Right cardiac atrium (tissue), 5 donors: ENCODE data around the gene ZNF546. TPM values are rescaled to one million over a fixed set of nuclear protein-coding genes. Genes with fewer than 3 reads are reported as not detected.
A peak's percentile ranks its signal among the peaks of the same experiment; 100 is the strongest.

ENCODE experiments used
- ATAC-seq, 2 donors: fragments of 200-7000 bp; cut with Tn5 transposase; one replicate each; pipeline versions ENCODE4 v1.8.0 to v1.9.1; 2020; ENCODE audit warnings: moderate library complexity in 2 of 2, mild to moderate bottlenecking in 1 of 2
- DNase-seq, 3 donors: peaks; one replicate each; pipeline ENCODE4 v3.0.0-alpha.2; 2020
- H3K27ac ChIP-seq: one replicate; pipeline ENCODE4 v1.5.1; 2013; ENCODE audit warnings: mild to moderate bottlenecking, low read length, control low read depth, moderate library complexity
- H3K27me3 ChIP-seq: one replicate; pipeline ENCODE4 v1.6.1; 2013; ENCODE audit not compliant: control insufficient read depth, insufficient read depth
- H3K4me1 ChIP-seq: one replicate; pipeline ENCODE4 v1.6.1; 2013; ENCODE audit warnings: low read length; ENCODE audit not compliant: control insufficient read depth, insufficient read depth
- H3K4me3 ChIP-seq: one replicate; pipeline ENCODE4 v1.5.1; 2013; ENCODE audit warnings: low read length, control low read depth
- H3K9me3 ChIP-seq: one replicate; pipeline ENCODE4 v1.6.1; 2013; ENCODE audit warnings: low read length; ENCODE audit not compliant: control insufficient read depth
- WGBS: extraction: QIAGEN DNeasy Blood & Tissue Kit; methylation state at CpG from one replicate; pipeline ENCODE4 v1.1.7; 2013; 5-methylcytosine and 5-hydroxymethylcytosine counted together
- intact Hi-C, 4 donors: fragments of 100-400 bp; cut with DNase I; formaldehyde crosslinking; loops; one replicate each; pipeline versions ENCODE4 v1.11.0 to v1.14.0; 2022 to 2023
- polyA plus RNA-seq: library from polyadenylated mRNA; stranded (reverse); fragments of 200-250 nt; gene quantifications from one replicate; pipeline ENCODE4 v1.2.3, GENCODE V29; 2013
- total RNA-seq, 4 donors: library from RNA; stranded (reverse); fragmentation: NEBNext Ultra II Directional; extraction: Animal tissue kit (Norgen Biotek cat#: 25700); gene quantifications; one replicate each; pipeline ENCODE4 v1.2.1, GENCODE V29; 2021
- donor health status: healthy with polysubstance abuse.
- donor health status: DM: no; HTN: yes; CAD: no.
- donor health status: DM: no; HTN: no; CAD: no.
- donor health status: DM: no; HTN: yes; CAD: no; lungs with severe emphysema.
- donor health status: DM: yes; HTN: yes; CAD: no.

ZNF546 gene
- total and polyA plus RNA-seq, 5 donors = 4.4 to 10.8 (median 8.9) TPM

- peaks cover 2% of the 10 kb centered on the region for H3K9me3 ChIP-seq
- no peak overlapping the region for H3K27ac ChIP-seq
- no peaks in the 10 kb centered on the region for H3K27me3 ChIP-seq
- intact Hi-C loops = no loop called here
- DNase-seq (no peak), ATAC-seq (no peak)
- no peak overlapping the region for H3K4me3 ChIP-seq
- no peaks in the 10 kb centered on the region for H3K4me1 ChIP-seq
These were observed 10.2 kb upstream of the ZNF546 start for GRCh38 chr19:39986643-39987042.

- Histone ChIP-seq H3K4me1 (no peaks in the 10 kb centered on the region), H3K27me3 (no peaks in the 10 kb centered on the region), H3K4me3 (no peak overlapping the region), H3K9me3 (peaks cover 2% of the 10 kb centered on the region), H3K27ac (no peak overlapping the region)
- intact Hi-C loops = no loop called here
- ATAC-seq = no peak
- DNase-seq = no peak
These were observed 9.7 kb upstream of the ZNF546 start for GRCh38 chr19:39987167-39987566.

- Histone ChIP-seq H3K27ac (no peak overlapping the region), H3K4me1 (no peaks in the 10 kb centered on the region), H3K27me3 (no peaks in the 10 kb centered on the region), H3K4me3 (no peak overlapping the region), H3K9me3 (peaks cover 2% of the 10 kb centered on the region)
- DNase-seq (no peak), ATAC-seq (no peak)
- intact Hi-C loops = no loop called here
- WGBS = 94% methylated on average over 1 of the region's 1 CpG
These were observed 9.3 kb upstream of the ZNF546 start for GRCh38 chr19:39987596-39987995.

- ATAC-seq = no peak
- Histone ChIP-seq H3K4me3 (no peak overlapping the region), H3K4me1 (no peaks in the 10 kb centered on the region), H3K9me3 (no peaks in the 10 kb centered on the region), H3K27ac (no peak overlapping the region), H3K27me3 (no peaks in the 10 kb centered on the region)
- intact Hi-C loops = no loop called here
- 100% methylated on average over 1 of the region's 1 CpG for WGBS
- DNase-seq = no peak
These were observed 3.3 kb upstream of the ZNF546 start for GRCh38 chr19:39993605-39994004.

- intact Hi-C loops = no loop called here
- Histone ChIP-seq H3K4me1 (no peaks in the 10 kb centered on the region), H3K4me3 (no peak overlapping the region), H3K9me3 (no peaks in the 10 kb centered on the region), H3K27ac (no peak overlapping the region), H3K27me3 (no peaks in the 10 kb centered on the region)
- DNase-seq = no peak
- ATAC-seq = no peak
These were observed 2.5 kb upstream of the ZNF546 start for GRCh38 chr19:39994361-39994760.

GRCh38 chr19:39995794-39996193, 1.1 kb upstream of the ZNF546 start:
- DNase-seq = no peak
- no peak for ATAC-seq
- 77% methylated on average over 1 of the region's 1 CpG for WGBS
- Histone ChIP-seq H3K27me3 (no peaks in the 10 kb centered on the region), H3K9me3 (no peaks in the 10 kb centered on the region), H3K4me1 (no peaks in the 10 kb centered on the region), H3K27ac (no peak overlapping the region), H3K4me3 (peak overlapping the region; percentile 93)
- intact Hi-C loops = no loop called here

GRCh38 chr19:39996218-39996810, 546 bp upstream of the ZNF546 start:
- 10% methylated on average over 19 of the region's 19 CpGs for WGBS
- ATAC-seq = peak; percentile 53 to 64
- Histone ChIP-seq H3K4me3 (peak overlapping the region; percentile 93), H3K9me3 (no peaks in the 10 kb centered on the region), H3K27ac (peak overlapping the region; percentile 88), H3K27me3 (no peaks in the 10 kb centered on the region), H3K4me1 (no peaks in the 10 kb centered on the region)
- intact Hi-C loops = no loop called here
- DNase-seq = no peak

- WGBS = 76% methylated on average over 5 of the region's 5 CpGs
- peak; percentile 7 to 9 for ATAC-seq
- intact Hi-C loops = no loop called here
- Histone ChIP-seq H3K4me3 (peak overlapping the region; percentile 93), H3K4me1 (no peaks in the 10 kb centered on the region), H3K27me3 (no peaks in the 10 kb centered on the region), H3K9me3 (no peaks in the 10 kb centered on the region), H3K27ac (peak overlapping the region; percentile 88)
- no peak for DNase-seq
These were observed 867 bp downstream of the ZNF546 start for GRCh38 chr19:39997638-39998216.

- Histone ChIP-seq H3K4me3 (no peak overlapping the region), H3K9me3 (no peaks in the 10 kb centered on the region), H3K27me3 (no peaks in the 10 kb centered on the region), H3K27ac (no peak overlapping the region), H3K4me1 (no peaks in the 10 kb centered on the region)
- intact Hi-C loops = no loop called here
- 90% methylated on average over 4 of the region's 4 CpGs for WGBS
- DNase-seq (no peak), ATAC-seq (no peak)
These were observed 1.6 kb downstream of the ZNF546 start for GRCh38 chr19:39998501-39998900.

GRCh38 chr19:40005691-40006272, 8.9 kb downstream of the ZNF546 start:
- H3K9me3 ChIP-seq = no peaks in the 10 kb centered on the region
- DNase-seq = no peak
- intact Hi-C loops = no loop called here
- ATAC-seq = peak in 1 of 2 donors; percentile 58
- H3K4me1 ChIP-seq = peaks cover 4% of the 10 kb centered on the region
- H3K27me3 ChIP-seq = no peaks in the 10 kb centered on the region
- no peak overlapping the region for H3K4me3 ChIP-seq
- 54% methylated on average over 4 of the region's 4 CpGs for WGBS
- H3K27ac ChIP-seq = peak overlapping the region; percentile 2

GRCh38 chr19:40006273-40006691, 9.4 kb downstream of the ZNF546 start:
- Histone ChIP-seq H3K9me3 (no peaks in the 10 kb centered on the region), H3K4me1 (peaks cover 4% of the 10 kb centered on the region), H3K27me3 (no peaks in the 10 kb centered on the region), H3K27ac (no peak overlapping the region), H3K4me3 (no peak overlapping the region)
- DNase-seq (no peak), ATAC-seq (peak; percentile 64 to 93)
- intact Hi-C loops = no loop called here
- WGBS = 52% methylated on average over 1 of the region's 1 CpG
